T-helper 1 cell treated with Interleukin-12 subunit alpha and Interleukin-12 subunit beta and Interleukin-4 antibody, amounts not matched to agents 30 ng/mL and 1 ng/mL, for 36 hours (primary cell): ENCODE measurements around the gene MRPS22. TPM values are rescaled to one million over a fixed set of nuclear protein-coding genes. Genes with fewer than 3 reads are reported as not detected.

Experiments used
- intact Hi-C: fragments of 100-400 bp; cut with micrococcal nuclease; formaldehyde crosslinking; loops from one replicate; pipeline ENCODE4 v1.15.1; 2024
- total RNA-seq: library from RNA; stranded (reverse); gene quantifications from 2 replicates; pipeline ENCODE4 v1.2.3, GENCODE V29; 2022

Gene MRPS22
- total RNA-seq, 1 donor from 2014 or later, result 36.5 TPM

DNA sequence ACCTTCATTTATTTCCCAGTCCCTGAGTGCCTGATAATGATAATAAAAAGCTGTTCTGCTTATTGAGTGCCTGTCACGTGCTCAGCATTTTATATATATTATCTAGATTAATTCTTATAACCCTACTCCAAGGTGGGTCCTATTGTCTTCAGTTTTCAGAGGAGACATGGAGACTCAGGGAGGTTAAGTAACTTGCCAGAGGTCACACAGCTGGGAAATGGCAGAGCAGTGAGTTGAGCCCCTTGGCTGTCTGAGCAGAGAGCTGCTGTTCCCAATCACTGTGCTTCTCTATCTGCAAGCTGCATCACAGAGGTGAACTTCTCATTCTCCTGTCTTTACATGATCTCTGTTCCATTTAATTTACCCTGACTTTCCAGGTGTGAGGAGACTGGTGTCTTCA, 32.3 kb upstream of the MRPS22 start:
- intact Hi-C loops, result no loop called here

DNA sequence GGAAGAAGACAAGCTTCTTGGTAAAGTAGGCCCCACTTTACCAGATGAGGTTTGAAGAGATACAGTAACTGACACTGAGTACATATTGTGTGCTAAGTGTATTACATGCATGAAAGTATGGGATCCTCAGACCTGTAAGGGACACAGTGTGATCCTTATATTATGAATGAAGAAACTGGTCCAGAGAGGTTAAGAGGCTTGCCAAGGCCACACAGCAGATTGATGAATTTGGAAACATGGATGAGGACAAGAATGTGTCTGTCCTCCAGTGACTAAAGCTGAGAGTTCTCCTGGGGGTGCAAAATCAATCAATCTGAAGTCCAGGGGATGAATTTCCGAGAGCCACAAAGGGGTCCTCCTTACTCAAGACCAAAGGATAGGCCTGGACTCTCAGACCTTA, 31.4 kb upstream of the MRPS22 start:
- intact Hi-C loops, result no loop called here

DNA sequence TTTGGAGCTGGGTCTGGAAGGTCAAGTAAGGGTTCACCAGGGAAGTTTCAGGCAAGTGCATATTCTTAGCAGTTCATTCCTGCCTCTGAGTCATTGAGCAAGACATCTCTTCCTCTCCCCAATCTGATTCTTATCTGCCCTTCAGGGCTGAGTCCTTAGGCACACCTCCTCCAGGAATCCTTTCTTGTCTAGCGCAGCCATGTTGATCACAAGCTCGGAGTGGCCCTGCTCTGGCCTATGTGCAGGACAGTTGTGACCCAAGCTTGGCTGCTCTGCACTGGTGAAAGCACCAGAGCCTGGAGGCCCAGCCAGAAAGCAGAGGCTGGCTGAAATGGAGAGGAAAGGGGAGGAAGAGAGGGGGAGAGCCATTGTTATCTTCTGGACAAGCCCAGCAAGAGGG, 30.9 kb upstream of the MRPS22 start:
- intact Hi-C loops, result no loop called here

DNA sequence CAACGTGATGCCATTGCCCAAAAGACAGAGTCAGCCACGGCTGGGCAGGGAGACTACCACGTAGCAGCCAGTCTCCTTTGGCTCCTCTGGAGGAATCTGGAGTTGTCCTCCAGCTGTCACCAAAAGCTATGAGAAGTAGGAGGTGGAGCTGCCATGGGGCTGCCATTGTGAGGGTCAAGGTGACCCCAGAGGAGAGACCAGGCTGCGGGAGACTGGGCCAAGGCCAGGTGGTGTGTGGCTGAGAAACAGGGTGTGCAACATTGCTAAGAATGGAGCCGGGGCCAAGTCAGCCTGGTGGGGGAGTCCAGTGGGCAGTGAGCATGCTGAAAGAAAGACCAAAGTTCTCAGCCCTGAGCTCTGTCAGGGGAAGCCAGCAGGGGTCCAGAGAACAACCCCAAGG, 29.9 kb upstream of the MRPS22 start:
- intact Hi-C loops, result no loop called here

DNA sequence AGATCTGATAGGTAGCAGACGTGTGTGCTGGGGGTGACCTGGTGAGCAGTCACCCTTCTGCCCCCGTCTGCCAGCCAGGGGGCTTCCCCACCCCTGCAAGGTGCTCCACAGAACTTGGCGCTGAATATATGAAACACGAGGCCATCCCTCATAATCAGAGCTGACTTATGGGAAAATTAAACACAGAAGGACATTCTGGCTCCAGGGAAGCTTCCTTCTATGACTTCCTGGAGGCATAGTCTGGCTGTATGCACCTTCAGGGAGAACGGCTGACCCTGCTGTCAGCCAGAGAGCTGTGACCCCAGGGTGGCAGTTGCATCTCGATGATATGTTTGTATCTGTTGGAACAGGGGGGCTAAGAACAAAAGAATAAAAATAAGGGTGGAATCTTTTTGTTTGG, 26.6 kb upstream of the MRPS22 start:
- intact Hi-C loops, result no loop called here

DNA sequence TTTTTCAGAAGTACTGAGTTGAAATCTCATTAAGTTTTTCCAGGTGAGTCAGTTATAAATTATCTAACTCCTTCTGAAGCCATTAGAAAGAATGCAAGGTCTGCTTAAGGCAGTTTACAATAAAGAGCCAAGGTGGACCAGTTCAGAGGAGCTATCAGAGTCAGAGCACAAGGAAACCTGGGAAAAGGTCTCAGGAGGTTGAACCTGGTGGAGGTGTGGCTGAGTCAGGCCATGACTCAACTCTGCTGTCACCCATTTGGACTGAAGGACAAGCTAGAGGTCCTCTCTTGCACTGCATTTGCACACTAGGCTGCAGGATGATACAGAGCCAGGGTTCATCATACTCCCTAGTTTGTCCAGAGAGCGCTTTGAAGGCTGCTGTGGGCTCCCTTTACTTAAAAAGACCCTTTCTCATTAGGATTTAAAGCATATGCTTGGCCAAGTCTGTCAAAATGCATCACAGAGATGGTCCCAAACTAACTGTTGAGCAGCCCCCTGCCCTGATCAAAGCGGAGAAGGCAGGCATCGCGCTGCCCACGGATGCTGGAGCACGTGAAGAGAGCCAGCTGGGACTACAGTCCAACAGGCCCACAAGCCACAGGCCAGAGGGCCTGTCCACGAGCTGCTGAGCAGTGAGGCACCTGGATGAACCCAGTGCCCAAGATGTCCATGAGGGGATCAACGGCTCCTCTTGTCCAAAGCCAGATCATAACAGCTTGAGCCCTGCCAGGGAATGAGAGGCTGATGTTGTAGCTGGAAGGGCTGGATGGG, 26.0 kb upstream of the MRPS22 start:
- intact Hi-C loops, result no loop called here

DNA sequence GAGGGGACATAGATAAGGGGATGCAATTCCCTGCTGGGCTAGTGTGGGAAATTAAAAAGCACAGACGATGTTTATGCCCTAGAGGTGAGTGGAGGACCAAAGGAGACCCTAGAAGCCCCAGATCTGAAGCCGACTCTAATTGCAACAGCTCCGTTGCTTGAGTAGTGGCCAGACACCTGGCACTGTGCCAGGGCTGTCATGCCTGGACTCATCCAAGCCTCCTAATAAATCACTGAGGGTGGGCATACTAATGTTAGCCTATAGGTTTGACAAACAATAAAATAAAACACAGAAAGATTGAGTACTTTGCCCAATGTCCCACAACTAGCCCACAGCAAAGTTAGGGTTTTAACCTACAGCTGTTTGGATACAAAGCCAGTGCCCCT, 25.4 kb upstream of the MRPS22 start:
- intact Hi-C loops, result no loop called here

DNA sequence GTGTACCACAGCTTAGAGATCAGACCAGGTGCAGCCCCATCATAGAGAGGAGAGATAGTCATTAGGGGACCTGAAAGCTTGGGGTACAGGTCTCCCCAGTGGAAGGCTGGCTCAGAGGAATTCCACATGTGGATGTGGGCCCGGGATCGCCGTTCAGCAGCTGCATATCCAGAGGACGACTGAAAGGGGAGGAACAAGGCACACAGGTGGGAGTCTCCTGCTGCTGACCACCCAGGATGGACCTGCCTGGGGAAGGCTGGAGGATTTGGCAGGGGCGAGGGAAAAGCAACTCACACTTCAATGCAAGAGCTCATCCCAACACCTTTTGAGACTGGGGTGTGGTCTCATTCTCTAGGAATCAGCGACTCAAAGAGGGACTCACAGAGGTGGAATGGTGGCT, 25.0 kb upstream of the MRPS22 start:
- intact Hi-C loops, result no loop called here

DNA sequence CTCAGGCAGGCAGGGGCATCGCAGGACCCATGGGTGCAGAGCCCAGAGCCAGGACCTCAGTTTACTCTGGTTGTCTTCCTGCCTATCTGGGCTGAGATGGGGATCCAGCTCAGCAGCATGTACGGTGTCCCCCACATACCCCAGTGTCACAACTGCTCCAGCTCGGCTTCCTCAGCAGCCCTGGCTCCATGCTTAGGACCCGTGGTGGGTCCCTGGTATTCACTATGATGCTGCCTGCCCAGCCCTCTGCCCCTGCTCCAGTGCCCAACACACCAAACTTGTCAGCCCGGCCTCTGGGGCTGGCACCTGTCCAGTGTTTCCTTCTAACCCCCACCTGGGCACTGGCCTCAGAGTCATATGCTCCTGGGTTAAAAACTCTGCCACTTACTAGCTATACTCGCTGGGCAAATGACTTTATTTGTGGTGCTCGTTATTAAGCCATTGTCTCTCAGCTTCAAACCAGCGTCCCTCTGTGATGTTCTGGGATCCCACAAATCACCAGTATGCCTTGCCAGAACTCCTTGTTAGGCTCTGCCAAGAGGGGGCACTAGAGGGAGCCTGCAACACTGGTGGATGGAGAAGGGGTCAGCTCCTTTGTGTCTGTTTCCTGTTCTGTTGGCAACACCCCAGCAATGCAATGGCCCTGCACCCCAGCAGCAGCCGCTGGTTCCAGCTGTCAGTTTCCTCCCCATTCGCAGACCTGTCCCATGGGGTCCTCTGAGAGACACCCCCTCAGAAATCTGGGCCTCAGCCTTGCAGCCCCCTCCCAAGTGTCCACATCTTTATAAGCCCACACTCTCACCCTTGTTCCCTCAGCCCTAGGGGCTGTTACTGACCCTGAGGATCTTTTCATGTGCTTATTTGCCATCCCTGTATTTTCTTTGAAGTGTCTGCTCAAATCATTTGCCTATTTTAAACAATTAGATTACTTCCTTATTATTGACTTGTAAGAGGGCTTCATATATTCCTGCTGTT, 24.1 kb upstream of the MRPS22 start:
- intact Hi-C loops, result no loop called here

DNA sequence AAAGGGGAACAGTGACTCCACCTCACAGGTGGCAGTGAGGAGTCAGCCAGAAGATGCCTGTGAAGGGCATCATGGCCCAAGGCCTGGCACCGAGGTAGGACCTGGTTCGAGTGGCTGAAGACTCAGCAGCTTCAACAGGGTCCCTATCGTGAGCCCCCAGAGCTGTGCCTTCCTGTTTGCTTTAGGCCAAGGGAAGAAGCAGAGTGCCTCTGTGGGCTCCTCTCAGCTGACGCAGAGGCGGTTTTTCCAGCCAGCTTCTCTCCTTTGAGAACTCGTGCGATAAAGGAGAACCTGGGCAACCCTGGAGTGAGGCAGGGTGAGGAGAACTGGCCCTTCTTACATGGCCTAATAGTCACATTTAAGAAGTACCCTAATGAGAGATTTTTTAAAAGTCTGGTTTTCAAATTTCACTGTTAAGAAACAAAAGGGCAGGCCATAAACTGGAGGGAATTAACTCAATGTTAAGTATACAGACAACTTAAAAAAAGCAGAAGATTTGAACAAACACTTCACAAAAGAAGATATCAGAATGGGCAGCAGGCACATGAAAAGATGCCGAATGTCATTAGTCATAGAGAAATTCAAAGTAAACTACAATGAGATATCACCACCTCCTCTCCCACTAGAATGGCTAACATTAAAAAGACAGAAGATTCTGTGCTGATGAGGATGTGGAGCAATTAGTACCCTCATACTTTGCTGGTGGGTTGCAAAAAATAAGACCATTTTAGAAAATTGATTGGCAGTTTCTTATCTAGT, 23.1 kb upstream of the MRPS22 start:
- intact Hi-C loops, result no loop called here

DNA sequence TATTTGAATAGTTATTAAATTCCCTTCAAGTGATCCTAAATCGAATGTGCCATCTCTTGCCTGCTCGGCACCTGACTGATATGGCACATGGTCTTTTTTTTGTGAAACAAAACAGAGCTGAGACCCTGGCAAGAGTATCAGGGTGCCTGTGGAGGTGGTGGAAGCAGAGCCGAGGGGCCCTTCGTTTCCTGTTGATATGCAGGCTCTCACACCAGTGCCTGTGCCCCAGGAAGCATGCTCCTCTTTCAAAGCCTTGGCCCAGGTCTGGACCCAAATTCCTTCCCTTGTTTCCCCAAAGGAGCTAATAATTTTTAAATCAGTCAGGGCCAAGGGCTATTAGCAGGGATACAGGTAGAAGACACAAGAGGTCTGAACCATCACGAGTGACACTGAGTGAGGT, 21.5 kb upstream of the MRPS22 start:
- intact Hi-C loops, result no loop called here

DNA sequence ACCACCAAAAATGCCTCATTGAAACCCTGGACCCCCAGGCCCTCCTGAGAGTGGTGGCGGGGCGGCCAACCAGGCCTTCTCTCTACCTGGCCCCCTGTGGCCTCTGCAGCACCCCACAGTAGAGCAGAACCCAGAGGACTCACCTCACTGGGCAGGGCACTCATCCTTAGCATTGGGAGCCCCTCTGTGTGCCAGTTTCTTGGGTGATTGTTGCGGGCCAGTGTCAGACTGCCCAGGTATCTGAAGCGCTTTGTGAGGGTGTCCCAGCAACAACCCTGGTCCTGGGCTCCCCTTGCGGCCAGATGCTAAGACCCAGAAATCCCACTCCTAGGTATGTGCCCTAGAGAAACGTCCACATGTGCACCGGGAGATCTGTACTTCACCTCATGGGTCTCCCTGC, 20.7 kb upstream of the MRPS22 start:
- intact Hi-C loops, result no loop called here

DNA sequence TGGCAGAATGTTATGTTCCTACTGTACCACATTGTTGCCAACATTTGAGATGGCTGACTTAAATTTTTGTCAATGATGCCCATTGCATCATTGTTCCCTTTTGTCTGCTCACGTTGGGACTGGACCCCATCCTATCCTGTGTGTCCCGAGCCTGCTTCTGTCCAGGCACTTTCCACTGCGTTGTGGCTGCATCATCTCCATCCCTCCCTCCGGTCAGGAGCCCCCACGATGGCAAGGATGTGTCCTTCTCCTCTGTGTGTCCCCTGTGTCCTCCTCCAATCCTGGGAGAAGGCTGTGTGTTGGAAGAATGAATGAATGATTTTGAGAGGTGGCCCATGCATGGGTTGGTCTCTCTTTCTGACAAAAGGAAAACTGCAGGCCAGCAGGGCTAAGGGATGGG, 19.4 kb upstream of the MRPS22 start:
- intact Hi-C loops, result no loop called here

DNA sequence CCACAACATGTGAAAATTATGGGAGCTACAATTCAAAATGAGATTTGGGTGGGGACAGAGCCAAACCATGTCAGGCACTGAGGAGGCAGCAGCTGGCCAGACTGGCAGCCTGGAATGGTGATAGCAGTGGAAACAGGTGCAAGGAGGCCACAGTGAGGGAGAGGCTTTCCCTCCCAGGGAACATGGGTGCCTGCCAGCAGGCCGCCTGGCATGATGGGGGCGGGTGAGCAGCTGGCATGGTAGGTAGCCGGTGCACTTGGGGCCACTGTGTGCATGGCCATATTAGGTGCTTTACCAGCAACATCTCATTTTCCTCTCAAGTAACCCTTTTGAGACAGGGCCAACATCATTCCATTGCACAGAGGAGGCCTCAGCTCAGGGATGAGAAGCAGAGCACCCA, 18.3 kb upstream of the MRPS22 start:
- intact Hi-C loops, result no loop called here

DNA sequence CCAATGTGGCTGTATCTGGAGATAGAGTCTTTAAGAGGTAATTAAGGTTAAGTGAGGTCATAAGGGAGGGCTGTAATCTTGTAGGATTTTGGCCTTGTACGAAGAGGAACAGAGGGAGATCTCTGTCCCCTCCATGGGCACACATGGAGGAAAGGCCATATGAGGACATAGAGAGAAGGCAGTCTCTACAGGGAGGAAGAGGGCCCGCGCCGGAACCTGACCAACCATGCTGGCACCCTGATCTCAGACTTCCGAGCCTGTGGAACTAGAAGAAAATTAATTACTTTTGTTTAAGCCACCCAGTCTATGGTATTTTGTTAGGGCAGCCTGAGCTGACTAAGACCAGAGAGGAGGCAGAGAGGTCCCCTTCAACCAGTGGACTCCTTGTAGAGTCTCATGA, 17.7 kb upstream of the MRPS22 start:
- intact Hi-C loops, result no loop called here

DNA sequence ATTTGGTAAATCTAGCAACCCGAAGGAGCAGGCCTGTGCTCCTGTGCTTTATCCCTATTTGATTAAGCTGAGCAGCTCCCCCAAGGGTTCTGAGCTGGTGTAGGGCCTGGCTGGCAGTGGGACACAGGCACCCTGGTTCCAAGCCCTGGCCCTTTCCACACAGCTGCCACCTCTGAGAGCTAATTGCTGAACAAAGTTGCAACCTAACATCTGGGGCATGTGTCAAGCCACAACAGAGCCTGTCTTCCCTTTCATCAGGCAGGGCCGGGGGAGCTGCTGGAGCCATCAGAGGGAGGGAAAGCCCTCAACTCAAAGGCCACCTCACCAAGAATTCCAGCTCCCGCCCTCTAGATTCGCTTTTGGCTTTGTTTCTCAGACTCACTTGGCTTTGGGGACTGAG, 17.1 kb upstream of the MRPS22 start:
- intact Hi-C loops, result no loop called here

DNA sequence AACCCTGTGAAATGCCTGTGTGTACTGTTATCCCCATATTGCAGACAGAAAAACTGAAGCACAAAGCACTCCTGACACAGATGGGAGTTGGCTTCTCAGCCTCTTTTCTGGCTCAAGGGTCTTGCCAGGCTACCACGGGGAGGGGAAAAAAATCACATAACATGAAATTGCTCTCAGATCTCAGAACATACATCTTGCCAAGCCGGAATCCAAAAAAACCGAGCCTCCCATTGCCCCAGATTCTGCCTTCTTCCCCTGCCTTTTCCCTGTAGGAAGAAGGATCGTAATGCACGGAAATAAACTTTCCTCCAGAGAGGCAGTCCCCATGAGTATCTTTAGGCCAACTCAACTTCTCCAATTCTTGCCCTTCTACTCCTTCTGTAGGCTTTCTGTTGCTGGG, 16.6 kb upstream of the MRPS22 start:
- intact Hi-C loops, result no loop called here

DNA sequence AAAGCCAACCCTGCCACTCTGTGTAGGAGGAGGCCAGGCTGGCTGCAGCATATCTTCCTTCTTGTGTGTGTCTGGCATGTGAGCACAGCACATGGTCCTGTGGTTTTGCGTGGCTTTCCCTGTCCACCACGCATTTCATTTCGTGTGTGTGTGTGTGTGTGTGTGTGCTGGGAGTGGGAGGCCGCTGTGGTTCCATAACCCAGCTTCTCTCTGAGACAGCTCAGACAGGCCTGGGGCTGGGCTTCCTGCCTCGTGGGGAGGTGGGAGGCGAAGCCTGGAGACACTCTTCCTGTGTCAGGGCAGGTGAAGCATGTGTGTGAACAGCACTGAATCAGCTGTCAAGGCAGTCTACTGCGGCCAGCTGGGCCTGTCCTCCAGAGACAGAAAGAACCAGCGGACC, 16.0 kb upstream of the MRPS22 start:
- intact Hi-C loops, result loop anchor here (2.0 kb wide), 1 partner anchor 733 kb away; the partner anchor contains the start of gene CEP70

DNA sequence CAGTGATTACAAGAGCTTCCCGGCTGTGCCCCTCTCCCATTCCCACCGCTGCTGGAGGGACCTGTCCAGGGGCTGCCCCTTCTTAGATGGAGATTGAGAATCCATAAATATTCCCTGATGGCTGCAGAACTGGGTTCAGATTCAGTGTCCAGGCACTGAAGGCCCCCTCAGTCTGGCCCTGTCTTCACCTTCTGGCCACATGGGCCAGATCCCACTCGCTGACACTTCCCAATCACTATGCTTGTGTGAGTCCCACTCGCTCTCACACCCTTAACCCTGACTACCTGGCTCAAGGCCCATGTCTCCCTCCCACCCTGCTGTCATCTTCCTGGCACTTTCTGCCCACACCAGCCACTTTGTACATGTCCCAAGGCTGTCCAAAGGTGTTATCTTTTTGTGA, 15.5 kb upstream of the MRPS22 start:
- intact Hi-C loops, result loop anchor here (2.0 kb wide), 1 partner anchor 734 kb away; the partner anchor contains the start of gene CEP70

DNA sequence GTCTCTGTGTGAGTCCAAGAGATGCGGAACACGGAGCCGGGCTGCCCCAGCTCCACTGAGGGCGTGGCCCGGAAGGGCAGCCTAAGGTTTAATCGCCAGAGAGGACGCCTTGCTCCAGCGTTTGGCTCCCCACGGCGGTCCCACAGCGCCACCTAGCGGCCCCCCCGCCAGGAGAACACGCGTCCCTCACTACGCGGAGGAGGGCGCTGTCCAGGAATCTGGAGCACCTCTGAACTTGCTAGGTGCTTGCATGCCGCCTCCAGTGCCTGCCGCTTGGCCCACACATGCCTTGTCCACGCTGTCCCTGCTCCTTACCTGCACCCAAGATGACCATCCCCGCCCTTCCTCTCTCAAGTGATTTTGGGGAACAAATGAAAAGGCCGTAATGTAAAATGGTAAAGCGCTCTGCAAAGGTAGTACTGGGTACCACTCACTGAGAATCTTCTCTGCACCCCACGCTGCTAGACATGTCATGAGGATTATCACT, 14.4 kb upstream of the MRPS22 start:
- intact Hi-C loops, result loop anchor here (1.0 to 2.0 kb wide), 5 partner anchors 217 to 912 kb away; partner anchors contain the start of gene CEP70

DNA sequence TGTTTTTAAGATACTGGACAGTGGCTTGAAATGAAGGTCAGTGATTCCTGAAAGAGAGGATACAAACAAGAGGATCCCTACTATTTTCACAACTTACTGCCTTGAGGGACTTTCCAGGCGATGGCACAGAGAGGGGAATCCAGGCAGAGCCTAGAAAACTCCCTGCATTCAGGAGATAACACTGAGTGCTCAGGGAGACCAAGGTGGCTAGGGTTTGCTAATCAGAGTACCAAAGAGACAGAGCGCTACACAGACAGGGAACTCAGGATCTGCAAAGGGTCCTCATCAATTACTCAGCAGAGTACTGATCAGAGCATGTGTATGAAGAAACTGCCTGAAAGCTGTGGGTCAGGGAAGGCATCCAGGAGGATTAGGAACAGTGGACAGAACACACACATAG, 11.7 kb upstream of the MRPS22 start:
- intact Hi-C loops, result no loop called here
